GM19240 (cell line): Measurements from ENCODE around the gene CCDC141.

ENCODE experiments used
- DNase-seq: peaks from one replicate; pipeline ENCODE4 v3.0.0; 2011; ENCODE audit warnings: low spot score; ENCODE audit not compliant: insufficient read length

The CCDC141 gene

GRCh38 chr2:178976351-178976750 lies 73.6 kb downstream of the CCDC141 start:
- no peak for DNase-seq

GRCh38 chr2:178962805-178963433 lies 87.0 kb downstream of the CCDC141 start:
- DNase-seq, result no peak

GRCh38 chr2:178962152-178962551 lies 87.8 kb downstream of the CCDC141 start:
- DNase-seq, result no peak

- no peak for DNase-seq
These were observed 95.9 kb downstream of the CCDC141 start for GRCh38 chr2:178954049-178954448.

- no peak for DNase-seq
These were observed 98.5 kb downstream of the CCDC141 start for GRCh38 chr2:178951266-178952006.

- no peak for DNase-seq
These were observed 100.4 kb downstream of the CCDC141 start for GRCh38 chr2:178949584-178949983.

GRCh38 chr2:178949151-178949550 lies 100.8 kb downstream of the CCDC141 start:
- no peak for DNase-seq

- no peak for DNase-seq
These were observed 102.9 kb downstream of the CCDC141 start for GRCh38 chr2:178947006-178947405.

GRCh38 chr2:178946494-178946893 lies 103.4 kb downstream of the CCDC141 start:
- DNase-seq, result no peak

GRCh38 chr2:178943745-178944144 lies 106.2 kb downstream of the CCDC141 start:
- no peak for DNase-seq

GRCh38 chr2:178934571-178934970 lies 115.4 kb downstream of the CCDC141 start:
- DNase-seq, result no peak

GRCh38 chr2:178933493-178933892 lies 116.4 kb downstream of the CCDC141 start:
- no peak for DNase-seq

- DNase-seq, result no peak
These were observed 121.9 kb downstream of the CCDC141 start for GRCh38 chr2:178928077-178928476.

- no peak for DNase-seq
These were observed 122.8 kb downstream of the CCDC141 start for GRCh38 chr2:178927173-178927572.

GRCh38 chr2:178924817-178925216 lies 125.1 kb downstream of the CCDC141 start:
- no peak for DNase-seq

GRCh38 chr2:178923546-178923945 lies 126.4 kb downstream of the CCDC141 start:
- no peak for DNase-seq

GRCh38 chr2:178920916-178921513 lies 128.9 kb downstream of the CCDC141 start:
- no peak for DNase-seq

GRCh38 chr2:178917555-178917954 lies 132.4 kb downstream of the CCDC141 start:
- no peak for DNase-seq

- no peak for DNase-seq
These were observed 134.3 kb downstream of the CCDC141 start for GRCh38 chr2:178915423-178916173.

- DNase-seq, result peak; percentile 18
These were observed 135.6 kb downstream of the CCDC141 start for GRCh38 chr2:178914259-178914849.

GRCh38 chr2:178913049-178913441 lies 136.9 kb downstream of the CCDC141 start:
- no peak for DNase-seq
